Measurements from ENCODE around the gene SAP130.

SAP130 gene

DNA sequence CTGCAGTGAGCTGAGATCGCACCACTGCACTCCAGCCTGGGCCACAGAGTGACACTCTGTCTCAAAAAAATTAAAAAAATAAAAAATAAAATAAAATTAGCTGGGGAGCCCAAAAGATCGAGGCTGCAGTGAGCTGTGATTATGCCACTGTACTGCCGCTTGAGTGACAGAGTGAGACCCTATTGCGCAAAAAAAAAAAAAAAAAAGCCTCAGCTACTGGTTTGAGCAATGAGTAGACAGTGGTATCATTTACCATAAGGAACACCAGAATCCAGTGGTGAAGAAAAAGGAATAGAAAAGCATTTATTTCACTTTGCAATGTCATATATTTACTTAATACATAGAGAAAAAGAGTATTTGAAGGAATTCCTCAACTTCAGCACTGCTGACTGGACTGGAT, 3.0 kb downstream of the SAP130 start:
- DNase-seq = no peak

DNA sequence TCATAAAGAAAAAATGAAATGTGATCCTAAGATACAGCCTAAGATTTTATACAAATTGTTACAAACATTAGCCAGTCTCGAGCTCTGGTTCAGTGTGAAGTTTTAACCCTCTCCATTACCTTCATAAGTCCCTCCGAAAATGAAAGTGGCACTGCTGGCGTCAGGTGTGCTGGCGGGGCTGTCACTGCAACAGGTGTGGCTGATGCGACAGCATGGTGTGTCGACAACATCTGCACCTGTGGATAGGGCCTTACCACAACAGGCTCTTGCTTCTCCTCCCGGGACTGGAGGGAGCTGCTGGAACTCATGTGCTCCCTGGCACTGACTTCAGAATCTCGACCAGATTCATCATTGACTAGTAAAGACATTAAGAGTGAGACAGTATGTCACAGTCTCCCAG, 10.3 kb downstream of the SAP130 start:
- DNase-seq = no peak

DNA sequence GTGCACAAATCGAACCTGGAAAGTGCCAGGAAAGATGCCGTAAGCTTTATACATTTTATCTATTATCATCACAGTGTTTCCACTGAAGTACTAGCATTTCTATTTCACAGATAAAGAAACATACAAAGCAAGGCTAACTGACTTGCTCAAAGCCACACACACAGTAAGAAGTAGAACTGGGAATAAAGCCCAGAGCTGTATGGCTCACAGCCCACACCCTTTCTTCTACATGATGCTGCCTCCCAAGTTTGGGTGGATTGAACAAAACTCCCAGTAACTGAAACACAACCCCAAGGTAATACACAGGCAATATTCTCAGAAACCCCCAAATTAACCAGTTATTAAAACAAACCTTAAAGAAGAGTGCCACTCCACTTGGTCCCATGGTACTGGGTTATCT, 11.2 kb downstream of the SAP130 start:
- DNase-seq = peak; percentile 26

DNA sequence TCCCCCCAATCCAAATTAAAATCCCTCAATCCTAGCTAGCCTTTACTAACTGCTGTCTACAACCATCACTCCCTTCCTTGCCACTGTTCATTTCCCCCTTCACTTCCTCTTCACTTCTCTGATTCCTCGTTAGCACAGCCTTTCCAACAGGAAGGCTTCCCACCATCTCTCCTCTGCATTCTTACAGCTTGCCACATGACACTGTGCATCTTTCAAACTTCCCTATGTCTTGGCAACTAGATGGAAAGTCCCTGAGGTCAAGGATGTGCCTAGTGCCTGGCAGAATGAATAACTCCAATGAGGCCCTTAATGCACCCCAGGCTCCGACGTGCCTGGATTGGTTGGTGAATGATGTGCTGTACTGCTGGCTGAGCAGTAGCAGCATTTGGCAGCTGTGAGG, 15.2 kb downstream of the SAP130 start:
- no peak for DNase-seq

DNA sequence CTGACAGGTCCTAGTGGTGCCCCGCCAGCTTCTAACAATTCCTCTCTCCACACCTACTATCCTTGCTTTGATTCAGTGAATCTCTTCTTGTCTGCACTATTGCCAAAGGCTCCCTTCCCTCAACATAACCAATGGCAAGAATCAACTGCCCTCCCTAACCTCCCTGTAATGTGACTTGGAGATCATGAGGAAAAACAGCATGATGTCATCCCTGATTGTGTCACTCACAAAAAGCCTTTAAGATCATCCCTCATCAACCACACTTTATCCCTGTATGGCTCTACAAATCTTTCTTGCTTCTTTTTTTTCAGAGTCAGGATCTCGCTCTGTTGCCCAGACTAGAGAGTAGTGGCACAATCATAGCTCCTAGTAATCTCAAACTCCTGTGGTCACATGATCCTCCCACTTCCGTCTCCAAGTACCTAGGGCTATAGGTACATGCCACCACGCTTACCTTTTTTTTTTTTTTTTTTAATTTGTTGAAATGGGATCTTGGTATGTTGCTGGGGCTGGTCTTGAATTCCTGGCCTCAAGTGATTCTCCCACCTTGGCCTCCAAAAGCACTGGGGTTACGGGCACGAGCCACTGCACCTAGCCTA, 19.7 kb downstream of the SAP130 start:
- DNase-seq = no peak

DNA sequence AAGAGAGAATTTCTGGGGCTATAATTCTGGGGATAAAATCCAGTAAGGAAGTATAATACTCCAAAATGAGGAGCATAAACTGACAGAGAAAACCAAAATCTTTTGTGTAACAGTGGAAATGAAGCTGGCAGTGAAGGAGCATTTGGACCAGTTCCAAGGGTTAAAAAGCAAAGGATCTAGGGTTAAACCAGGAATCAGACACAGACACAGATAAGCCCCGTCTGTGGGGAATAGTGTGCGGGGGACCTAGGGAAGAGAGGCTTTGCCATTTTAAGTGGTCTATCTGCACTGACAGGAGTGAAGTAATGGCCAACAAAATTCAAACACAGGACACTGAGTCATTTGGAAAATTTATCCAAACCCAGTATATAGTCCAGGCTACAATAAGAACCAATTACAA, 23.4 kb downstream of the SAP130 start:
- DNase-seq = no peak

DNA sequence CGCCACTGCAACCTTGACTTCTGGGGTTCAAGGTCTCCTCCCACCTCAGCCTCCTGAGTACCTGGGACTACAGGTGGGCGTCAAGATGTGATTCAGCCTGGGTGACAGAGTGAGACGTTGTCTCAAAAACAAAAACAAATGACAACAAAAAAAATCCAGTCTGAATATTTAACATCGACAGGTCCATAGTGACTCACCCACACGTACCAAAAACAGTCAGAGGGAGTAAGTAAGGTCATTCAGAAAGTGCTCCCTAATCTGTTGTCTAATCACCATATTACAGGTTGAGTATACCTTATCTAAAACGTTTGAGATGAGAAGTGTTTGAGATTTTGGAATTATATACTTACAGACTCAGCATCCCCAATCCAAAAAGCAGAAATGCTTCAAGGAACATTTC, 24.4 kb downstream of the SAP130 start:
- DNase-seq = no peak

DNA sequence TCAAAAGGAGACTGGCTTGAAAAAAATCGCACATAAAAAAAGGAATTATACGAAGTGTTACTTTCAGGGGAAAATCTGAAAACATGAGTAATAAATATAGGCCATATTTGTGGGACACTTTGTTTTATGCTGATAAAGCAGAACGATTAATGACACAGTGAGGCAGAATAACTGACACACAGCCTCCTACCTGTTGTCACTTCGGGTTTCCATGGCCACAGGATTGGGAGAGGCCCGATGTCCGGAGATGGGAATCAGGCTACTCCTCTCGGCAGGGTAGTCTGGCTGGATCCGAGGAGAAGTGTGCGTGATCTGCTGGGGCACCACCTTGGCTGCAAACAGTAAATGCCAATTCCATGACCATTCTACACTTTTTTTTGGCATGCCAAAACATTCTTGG, 31.7 kb downstream of the SAP130 start:
- DNase-seq = no peak

DNA sequence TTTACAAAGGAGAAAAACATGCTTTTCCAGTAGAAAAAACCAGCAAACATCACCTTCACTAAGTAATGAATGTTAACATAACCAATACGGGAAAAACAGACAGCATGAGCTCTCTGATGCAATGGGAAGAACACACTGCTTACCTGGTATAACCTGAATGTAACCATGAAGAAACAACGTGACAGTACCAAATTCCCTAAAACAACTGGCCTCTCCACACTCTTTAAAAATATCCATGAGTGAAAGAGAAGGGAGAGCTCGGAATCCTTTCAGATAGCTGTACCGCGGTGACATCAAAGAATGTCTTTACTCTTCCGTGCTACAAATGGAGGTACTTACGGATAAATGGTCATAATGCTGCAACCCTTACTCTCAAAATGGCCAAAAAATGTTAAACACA, 32.1 kb downstream of the SAP130 start:
- no peak for DNase-seq

DNA sequence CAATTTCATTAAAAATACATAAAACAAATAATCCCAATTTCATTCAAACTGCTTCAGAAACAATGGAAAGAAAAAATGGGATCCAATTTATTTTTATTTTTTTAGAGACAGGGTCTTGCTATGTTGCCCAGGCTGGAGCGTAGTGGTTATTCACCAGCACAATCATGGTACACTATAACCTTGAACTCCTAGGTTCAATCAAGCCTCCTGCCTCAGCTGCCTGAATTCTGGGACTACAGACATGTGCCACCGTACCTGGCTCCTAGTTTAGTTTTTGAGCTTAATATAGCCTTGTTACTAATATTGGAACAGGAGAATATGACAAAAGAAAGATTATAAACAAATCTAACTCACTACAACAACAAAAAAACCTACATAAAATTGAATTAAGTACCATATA, 34.2 kb downstream of the SAP130 start:
- no peak for DNase-seq

DNA sequence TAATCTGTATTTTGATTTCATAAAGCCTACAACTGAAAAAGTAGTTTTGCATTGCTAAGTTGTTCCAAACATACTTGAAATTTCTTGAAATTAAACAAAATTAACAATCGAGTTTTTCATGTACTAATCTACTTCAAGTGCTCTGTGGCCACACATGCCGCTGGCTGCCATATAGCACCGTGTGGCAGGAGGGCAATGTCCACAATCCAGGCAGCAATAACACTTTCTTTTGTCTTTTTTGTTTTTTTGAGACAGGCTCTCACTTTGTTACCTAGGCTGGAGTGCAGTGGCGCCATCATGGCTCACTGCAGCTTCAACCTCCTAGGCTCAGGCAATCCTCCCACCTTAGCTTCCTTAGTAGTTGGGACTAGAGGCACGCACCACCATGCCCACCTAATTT, 36.1 kb downstream of the SAP130 start:
- no peak for DNase-seq

DNA sequence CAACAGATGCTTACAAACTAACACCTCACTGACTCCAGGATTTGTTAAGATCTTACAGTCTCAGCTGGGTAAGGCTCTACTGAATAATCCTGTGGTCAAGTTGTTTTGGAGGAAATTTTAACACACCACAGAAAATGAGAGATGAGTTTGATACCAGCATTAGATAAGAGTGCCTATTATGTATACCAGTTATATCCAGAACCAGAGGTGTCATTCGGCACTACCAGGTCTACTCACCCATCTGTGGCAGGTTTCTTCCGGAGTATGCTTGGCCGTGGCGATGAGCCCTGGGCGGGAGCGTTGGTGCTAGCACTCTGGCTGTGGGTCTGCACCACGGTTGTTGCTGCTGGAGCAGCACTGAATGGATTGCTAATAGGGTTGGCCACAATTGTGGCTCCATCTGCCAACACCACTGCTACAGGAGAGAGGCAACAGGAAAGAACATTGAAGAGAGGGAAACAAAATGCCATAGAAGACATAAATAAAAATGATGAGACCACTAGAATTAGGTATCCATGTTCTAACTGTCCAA, 41.2 kb downstream of the SAP130 start:
- no peak for DNase-seq

DNA sequence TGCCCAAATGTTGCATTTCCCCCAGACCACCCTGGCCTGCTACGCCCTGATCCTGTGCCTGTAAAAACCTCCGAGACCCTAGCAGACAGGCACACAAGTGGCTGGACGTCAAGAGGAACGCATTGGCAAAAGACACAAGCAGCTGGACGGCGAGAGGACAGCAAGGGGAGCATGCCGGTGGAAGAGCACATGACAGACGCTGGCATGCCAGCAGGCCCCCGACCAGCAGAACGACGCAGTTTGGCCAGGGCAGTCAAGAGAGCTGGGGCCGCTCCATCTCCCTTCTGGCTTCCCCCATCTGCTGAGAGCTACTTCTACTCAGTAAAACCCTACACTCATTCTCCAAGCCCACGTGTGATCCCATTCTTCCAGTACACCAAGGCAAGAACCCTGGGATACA, 42.1 kb downstream of the SAP130 start:
- DNase-seq = no peak

DNA sequence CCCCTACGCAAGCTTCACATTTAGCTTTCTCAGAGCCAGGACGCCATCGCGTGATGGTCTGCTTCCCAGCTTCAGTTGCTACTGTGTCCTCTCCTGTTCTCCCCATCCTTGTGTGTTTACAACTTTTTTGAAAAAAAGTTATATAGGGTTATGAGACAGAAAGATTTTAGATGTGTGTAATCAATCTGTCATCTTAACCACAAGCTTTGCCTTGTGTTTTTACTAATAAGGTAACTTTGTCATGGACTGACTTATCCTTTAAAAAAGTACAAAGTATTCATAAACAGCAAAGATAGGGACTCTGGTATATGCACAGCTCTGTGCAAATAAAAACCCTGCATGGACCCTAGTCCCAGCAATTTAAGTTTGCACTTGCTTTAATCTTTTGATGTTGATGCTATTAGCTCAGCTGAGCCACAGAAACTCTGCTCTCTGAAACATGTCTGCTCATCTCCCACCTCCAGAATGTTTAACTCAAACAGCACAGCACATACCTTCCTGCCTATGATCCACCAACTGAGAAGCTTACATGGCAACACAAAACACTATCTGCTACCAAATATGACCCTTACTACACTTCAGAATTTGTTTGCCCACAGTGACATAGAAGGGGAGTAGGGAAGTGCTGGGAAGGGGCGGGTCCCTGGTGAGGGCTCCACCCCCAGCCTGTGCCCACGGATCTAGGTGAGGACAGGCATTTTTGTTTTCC, 42.7 kb downstream of the SAP130 start:
- no peak for DNase-seq

DNA sequence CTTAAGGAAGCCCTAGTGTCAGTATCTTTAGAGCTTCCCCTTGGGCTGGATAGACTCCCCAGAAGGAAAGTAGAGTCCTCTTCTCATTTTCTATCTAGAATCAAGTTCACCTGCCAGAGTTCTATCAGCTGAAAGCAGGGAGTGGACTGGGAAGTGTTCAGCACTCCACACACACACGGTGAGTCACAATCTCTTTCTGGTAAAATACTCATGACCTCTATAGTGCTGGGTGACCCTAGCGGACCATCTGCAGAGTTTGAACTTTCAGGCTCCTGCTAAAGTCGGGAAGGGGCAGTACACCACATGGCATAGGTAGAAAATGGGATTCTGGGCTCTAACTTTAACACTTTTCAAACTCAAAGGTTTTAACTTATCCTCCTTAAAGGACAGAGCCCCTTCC, 43.3 kb downstream of the SAP130 start:
- DNase-seq = no peak

DNA sequence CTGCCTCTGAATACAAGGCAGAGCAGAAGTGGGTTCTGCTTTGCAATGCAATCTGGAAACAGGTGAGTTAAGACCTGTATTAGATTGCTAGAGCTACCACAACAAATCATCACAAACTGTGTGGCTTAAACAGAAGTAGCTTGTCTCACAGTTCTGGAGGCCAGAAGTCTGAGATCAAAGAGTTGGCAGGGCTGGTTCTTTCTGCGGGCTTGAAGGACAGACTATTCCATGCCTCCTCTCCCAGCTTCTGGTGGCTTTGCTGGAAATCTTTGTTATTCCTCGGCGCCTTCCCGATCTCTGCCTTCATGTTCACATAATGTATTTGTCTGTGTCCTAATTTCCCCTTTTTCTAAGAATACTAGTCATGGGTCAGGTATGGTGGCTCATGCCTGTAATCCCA, 58.4 kb downstream of the SAP130 start:
- DNase-seq = no peak

DNA sequence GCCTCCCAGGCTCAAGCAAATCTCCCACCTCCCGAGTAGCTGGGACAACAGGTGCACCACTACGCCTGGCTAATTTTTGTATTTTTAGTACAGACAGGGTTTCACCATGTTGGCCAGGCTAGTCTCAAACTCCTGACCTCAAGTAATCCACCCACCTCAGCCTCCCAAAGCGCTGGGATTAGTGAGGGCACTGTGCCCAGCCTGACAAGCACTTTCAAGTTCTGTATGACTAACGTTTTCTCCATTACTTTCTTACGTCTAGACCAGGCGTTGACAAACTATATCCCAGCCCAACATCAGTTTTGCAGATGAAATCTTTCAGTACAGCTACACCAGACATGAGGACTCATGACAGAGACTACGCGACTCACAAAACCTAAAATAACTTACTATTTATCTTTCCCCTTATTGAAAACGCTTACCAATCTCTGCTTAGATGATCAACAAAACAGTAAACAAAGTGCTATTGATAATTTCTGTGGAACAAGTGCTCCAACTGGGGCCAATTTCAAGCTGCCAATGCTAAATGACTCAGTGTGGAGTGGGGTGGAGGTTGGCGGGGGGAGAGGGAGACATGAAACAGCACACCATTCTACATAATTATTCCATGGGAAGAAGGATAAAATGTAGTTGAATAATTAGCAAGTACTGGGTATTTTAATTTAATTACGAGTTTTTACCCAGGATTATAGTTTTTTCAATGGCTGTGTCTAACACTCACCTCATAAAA, 59.1 kb downstream of the SAP130 start:
- no peak for DNase-seq

DNA sequence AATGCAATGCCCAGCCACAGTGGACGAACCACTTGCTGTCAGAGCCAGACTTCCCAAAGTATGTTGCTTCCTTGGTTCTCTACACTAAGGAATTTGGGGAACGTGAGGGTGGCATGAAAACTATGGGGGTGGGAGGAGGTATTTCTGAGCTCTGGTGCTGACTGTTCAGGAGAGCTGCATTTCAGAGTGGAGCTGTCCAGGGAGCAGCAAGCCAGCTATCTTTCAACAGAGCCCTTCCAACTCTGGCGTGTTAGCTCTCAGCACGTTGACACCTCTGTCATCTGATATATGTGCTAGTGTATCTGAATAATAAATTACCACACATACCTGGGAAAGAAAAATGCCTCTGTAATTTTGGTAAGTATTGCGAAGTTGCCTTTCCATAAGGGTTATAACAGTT, 66.1 kb downstream of the SAP130 start:
- no peak for DNase-seq

DNA sequence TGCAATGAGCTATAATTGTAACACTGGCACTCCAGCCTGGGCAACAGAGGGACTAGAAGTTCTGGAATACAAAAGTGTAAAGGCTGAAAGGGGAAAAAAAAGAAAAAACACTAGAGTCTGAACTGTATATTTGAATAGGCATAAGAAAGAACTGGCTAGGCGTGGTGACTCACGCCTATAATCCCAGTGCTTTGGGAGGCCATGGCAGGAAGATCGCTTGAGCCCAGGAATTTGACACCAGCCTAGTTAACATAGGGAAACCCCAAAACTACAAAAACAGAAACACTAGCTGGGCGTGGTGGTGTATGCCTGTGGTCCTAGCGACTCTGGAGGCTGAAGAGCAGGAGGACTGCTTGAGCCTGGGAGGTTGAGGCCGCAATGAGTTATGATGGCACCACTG, 70.6 kb downstream of the SAP130 start:
- DNase-seq = no peak

DNA sequence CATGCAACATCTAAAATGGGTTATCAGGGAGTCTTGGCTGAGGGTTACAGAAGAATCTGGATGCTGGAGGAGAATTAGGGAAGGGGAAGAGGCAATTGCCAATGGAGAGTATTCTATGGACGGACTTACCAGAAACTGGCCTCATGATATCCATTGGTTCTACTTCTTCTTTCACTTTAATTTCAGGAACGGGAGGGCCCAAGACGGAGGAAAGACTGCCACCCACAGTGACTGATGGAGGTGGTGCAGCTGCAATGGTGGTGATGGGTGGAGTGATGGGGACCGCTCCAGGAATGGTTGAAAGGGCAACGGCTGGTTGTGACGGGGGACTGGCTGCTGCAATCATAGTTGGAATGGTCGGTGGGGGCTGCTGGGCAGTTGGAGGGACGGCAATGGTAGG, 73.0 kb downstream of the SAP130 start:
- no peak for DNase-seq

DNA sequence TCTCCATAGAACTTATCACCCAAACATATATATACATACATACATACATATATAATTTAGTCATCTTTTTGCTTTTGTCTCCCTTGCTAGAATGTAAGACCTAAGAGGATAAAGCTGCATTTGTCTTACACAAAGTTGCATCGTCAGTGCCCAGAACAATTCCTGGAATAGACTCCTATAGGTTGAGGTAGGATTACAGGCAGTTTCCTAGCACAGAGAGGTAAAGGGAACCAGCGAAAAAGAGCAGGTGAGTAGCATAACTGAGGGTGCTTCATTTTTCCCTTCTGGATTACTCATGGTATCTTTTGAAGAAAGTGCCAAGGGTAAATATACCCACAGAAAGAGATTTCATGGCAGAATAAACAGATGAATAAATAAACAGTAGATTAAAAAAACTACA, 74.0 kb downstream of the SAP130 start:
- DNase-seq = no peak

DNA sequence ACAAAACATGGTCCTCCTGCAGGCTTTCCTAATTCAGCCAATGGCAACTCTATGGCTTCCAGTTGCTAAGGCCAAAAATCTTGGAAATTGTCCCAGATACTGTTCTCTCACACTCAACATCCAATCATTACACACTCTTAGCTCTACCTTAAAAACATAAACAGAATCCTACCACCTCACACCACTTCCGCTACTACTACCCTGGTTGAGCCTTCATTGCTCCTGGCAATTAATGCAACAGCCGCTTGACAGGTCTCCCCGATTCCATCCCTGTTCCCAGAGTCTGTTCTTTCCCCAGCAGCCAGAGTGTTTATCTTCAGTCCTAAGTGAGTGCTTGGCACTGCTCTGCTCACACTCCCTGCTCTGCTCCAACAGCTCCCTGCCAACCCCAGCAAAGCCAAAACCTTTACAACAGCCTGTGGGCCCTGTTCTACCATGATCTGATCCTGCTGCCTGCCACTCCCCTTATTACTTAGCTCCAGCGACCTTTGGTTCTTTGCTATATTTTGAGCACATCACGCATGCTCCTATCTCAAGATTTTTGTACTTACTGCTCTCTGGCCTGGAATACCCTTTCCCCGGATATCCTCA, 74.6 kb downstream of the SAP130 start:
- DNase-seq = peak; percentile 17

DNA sequence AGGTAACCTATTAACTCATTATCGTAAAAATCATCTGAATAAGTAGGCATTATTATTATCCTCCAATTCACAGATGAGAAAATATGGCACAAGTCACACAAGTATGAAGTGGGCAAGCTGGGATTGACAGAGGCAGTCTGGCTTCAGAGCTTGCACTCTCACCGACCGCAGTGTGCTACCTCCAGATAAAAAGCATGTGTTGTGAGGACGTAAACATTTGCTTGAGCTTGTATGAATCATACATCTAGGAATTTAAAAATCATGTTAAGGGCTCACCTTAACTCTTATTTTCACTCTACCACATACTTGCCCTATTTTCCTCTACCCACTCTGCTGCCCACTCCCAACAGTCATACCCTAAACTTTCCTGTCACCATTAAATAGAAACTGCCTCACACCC, 76.8 kb downstream of the SAP130 start:
- DNase-seq = no peak

DNA sequence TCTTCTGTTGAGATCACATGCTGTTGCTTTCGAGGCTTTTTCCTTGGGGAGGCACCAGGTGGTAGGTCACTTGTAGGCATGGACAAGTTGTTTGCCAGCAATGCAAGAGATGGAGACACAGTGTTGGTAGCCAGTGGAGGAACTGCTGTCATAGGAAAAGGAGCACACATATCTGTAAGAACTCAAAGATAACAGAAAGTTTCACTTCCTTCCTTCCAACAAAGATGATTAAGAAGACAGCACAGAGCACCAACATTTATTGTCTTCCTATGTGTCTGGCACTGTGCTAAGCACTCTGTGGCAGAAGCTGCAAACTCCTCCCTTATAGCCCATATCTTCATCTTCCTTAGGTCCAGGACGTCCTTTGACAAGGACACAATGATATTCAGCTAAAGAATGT, 77.6 kb downstream of the SAP130 start:
- DNase-seq = no peak

Data from right hindlimb (tissue), 1 donor.